ENCODE results near the gene USP15.

USP15 gene

DNA sequence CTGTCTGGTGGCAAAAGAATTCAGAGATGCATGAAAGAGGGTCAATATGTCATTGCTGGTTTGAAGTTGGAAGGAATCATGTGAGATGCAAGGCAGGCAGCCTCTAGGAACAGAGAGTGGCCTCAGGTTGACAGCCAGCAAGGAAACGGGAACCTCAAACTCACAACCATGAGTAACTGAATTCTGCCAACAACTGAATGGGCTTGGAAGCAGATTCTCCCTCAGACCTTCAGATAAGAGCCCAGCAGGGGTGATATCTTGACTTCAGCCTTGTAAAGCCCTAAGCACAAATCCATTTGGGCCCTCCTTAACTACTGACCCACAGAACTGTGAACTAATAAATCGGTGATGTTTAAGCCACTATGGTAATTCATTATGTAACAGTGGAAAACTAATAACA, 35.8 kb downstream of the USP15 start:
- TF ChIP-seq SIN3A (IDR thresholded peaks at IDR 0.05; ENCODE audit: borderline replicate concordance, insufficient read depth, low read length) (no peak), POLR2AphosphoS5 (IDR thresholded peaks at IDR 0.05; ENCODE audit: low read depth, low read length) (no peak), FOXP2 (optimal IDR thresholded peaks at IDR 0.05; ENCODE audit: borderline replicate concordance, extremely low read depth, extremely low read length, insufficient read depth) (no peak), TAF1 (IDR thresholded peaks at IDR 0.05; ENCODE audit: borderline replicate concordance, insufficient read depth, low read length) (no peak)
- TF ChIP-seq, protein P1, sequence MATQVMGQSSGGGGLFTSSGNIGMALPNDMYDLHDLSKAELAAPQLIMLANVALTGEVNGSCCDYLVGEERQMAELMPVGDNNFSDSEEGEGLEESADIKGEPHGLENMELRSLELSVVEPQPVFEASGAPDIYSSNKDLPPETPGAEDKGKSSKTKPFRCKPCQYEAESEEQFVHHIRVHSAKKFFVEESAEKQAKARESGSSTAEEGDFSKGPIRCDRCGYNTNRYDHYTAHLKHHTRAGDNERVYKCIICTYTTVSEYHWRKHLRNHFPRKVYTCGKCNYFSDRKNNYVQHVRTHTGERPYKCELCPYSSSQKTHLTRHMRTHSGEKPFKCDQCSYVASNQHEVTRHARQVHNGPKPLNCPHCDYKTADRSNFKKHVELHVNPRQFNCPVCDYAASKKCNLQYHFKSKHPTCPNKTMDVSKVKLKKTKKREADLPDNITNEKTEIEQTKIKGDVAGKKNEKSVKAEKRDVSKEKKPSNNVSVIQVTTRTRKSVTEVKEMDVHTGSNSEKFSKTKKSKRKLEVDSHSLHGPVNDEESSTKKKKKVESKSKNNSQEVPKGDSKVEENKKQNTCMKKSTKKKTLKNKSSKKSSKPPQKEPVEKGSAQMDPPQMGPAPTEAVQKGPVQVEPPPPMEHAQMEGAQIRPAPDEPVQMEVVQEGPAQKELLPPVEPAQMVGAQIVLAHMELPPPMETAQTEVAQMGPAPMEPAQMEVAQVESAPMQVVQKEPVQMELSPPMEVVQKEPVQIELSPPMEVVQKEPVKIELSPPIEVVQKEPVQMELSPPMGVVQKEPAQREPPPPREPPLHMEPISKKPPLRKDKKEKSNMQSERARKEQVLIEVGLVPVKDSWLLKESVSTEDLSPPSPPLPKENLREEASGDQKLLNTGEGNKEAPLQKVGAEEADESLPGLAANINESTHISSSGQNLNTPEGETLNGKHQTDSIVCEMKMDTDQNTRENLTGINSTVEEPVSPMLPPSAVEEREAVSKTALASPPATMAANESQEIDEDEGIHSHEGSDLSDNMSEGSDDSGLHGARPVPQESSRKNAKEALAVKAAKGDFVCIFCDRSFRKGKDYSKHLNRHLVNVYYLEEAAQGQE (IDR thresholded peaks at IDR 0.05; ENCODE audit: insufficient read depth in 1 of 2, low read depth in 2 of 2, low read length in 2 of 2) = no peak

DNA sequence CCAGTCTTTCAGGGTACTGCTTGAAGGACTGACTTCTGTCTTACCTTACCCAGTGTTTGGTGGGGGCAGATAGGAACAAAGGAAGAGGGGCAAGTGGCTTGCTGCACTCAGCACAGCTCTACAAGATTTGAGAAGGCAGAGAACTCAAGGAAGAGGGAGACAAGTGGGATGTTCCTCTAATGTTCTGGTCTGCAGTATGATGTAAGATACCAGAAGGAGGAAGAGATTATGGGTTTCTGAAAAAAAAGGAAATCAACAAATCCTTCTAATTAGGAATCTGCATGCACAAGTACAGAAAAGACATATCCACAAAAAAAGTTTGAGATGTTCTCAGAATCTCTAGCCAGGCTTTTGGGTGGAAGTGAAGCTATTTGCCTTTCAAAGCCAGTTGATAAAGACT, 37.1 kb downstream of the USP15 start:
- no peak for TF ChIP-seq POLR2AphosphoS5 (IDR thresholded peaks at IDR 0.05; ENCODE audit: low read depth, low read length)
- TF ChIP-seq FOXP2 (optimal IDR thresholded peaks at IDR 0.05; ENCODE audit: borderline replicate concordance, extremely low read depth, extremely low read length, insufficient read depth) = no peak

DNA sequence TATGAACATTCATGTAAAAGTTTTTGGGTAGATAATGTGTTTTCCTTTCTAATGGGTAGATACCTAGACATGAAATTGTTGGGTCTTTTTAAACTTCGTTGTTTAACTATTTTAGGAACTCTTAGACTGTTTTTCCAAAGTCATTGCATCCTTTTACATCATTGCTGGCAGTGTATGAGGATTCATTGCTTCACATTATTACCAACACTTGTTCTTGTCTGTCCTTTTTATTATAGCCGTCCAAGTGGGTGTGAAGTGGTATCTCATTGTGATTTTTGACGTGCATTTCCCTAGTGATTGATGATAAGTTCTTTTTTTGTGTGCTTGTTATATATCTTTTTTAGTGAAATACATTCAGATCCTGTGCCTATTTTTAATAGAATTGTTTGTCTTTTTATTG, 39.4 kb downstream of the USP15 start:
- no peak for TF ChIP-seq SIN3A (IDR thresholded peaks at IDR 0.05; ENCODE audit: borderline replicate concordance, insufficient read depth, low read length)
- TF ChIP-seq, protein P1 (IDR thresholded peaks at IDR 0.05; ENCODE audit: insufficient read depth in 1 of 2, low read depth in 2 of 2, low read length in 2 of 2) = no peak
- no peak for TF ChIP-seq TAF1 (IDR thresholded peaks at IDR 0.05; ENCODE audit: borderline replicate concordance, insufficient read depth, low read length)
- TF ChIP-seq POLR2AphosphoS5 (IDR thresholded peaks at IDR 0.05; ENCODE audit: low read depth, low read length) = no peak
- no peak for TF ChIP-seq FOXP2 (optimal IDR thresholded peaks at IDR 0.05; ENCODE audit: borderline replicate concordance, extremely low read depth, extremely low read length, insufficient read depth)

DNA sequence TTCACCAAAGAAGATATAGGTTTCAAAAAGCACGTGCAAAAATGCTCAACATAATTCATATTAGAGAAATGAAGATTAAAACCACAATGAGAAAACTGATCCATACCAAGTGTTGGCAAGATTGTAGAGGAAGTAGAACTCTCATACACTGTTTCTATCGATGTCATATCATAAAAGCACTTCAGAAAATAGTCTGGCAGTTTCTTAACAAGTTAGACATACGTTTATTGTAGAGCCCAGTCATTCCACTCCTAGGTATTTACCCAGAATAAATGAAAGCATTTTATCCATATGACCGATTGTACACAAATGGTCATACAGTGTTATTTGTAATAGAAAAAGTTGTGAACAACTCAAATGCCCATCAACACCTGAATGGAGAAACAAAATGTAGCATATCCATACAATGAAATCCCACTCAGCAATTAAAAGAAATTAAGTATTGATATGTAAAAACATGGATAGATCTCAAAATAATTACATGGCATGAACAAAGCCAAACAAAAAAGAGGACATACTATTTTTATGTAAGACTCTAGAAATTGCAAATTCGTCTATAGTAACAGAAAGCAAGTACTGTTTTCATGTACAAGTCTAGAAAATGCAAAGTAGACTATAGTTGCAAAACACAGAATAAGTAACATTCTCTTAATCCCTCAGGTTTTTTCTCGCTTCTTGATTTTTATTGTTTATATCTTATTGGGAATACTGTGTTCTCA, 41.0 kb downstream of the USP15 start:
- TF ChIP-seq SIN3A (IDR thresholded peaks at IDR 0.05; ENCODE audit: borderline replicate concordance, insufficient read depth, low read length) = no peak
- no peak for TF ChIP-seq FOXP2 (optimal IDR thresholded peaks at IDR 0.05; ENCODE audit: borderline replicate concordance, extremely low read depth, extremely low read length, insufficient read depth)
- TF ChIP-seq POLR2AphosphoS5 (IDR thresholded peaks at IDR 0.05; ENCODE audit: low read depth, low read length) = no peak
- no peak for TF ChIP-seq TAF1 (IDR thresholded peaks at IDR 0.05; ENCODE audit: borderline replicate concordance, insufficient read depth, low read length)
- TF ChIP-seq, protein P1 (IDR thresholded peaks at IDR 0.05; ENCODE audit: insufficient read depth in 1 of 2, low read depth in 2 of 2, low read length in 2 of 2) = no peak

DNA sequence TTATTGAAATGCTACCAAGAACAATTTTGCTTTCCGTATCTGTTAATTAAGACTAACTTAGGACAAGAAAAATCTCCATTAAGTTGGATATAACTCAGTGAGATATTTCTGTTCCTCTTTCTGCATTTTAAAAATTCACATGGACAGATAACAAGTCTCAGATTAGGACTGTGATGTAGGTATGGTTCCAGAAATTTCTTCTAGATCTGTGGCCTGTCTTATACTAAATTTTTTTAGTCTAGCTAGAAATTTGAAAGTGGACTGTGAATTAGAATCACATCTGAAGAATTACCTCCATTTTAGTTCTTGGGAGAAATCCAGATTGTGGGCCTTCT, 41.6 kb downstream of the USP15 start:
- TF ChIP-seq TAF1 (IDR thresholded peaks at IDR 0.05; ENCODE audit: borderline replicate concordance, insufficient read depth, low read length) = no peak
- TF ChIP-seq POLR2AphosphoS5 (IDR thresholded peaks at IDR 0.05; ENCODE audit: low read depth, low read length) = no peak
- TF ChIP-seq, protein P1 (IDR thresholded peaks at IDR 0.05; ENCODE audit: insufficient read depth in 1 of 2, low read depth in 2 of 2, low read length in 2 of 2) = no peak
- no peak for TF ChIP-seq SIN3A (IDR thresholded peaks at IDR 0.05; ENCODE audit: borderline replicate concordance, insufficient read depth, low read length)
- TF ChIP-seq FOXP2 (optimal IDR thresholded peaks at IDR 0.05; ENCODE audit: borderline replicate concordance, extremely low read depth, extremely low read length, insufficient read depth) = no peak

All from PFSK-1 (cell line).